Measurements from ENCODE around the gene PARM1.

- no peak for TF ChIP-seq EZH2 (IDR thresholded peaks at IDR 0.05; ENCODE audit: insufficient read depth, poor library complexity, severe bottlenecking)
- no peak for TF ChIP-seq EZH2phosphoT487 (IDR thresholded peaks at IDR 0.05; ENCODE audit: insufficient read depth, low read depth)
Measured at GRCh38 chr4:74968456-74969164, 35.7 kb downstream of the PARM1 start.
